ENCODE data around the gene ASIC3.
"Not testable (repeated sequence)": the region's sequence is repeated elsewhere in the genome, so short reads cannot be mapped to it uniquely, and the experiment has no call there.

The ASIC3 gene

GRCh38 chr7:151013733-151014497, 34.4 kb upstream of the ASIC3 start:
- no peak for DNase-seq (ENCODE audit: low spot score)

GRCh38 chr7:151014950-151015349, 33.4 kb upstream of the ASIC3 start:
- DNase-seq (ENCODE audit: low spot score) = no peak

- no peak for DNase-seq (ENCODE audit: low spot score)
Observed at GRCh38 chr7:151015967-151016366, 32.4 kb upstream of the ASIC3 start.

GRCh38 chr7:151016505-151016904, 31.8 kb upstream of the ASIC3 start:
- no peak for DNase-seq (ENCODE audit: low spot score)

GRCh38 chr7:151016942-151017341, 31.4 kb upstream of the ASIC3 start:
- DNase-seq (ENCODE audit: low spot score) = no peak

- no peak for DNase-seq (ENCODE audit: low spot score)
Observed at GRCh38 chr7:151017370-151017952, 30.9 kb upstream of the ASIC3 start.

- peak; percentile 71 for DNase-seq (ENCODE audit: low spot score)
Observed at GRCh38 chr7:151017953-151018420, 30.3 kb upstream of the ASIC3 start.

- no peak for DNase-seq (ENCODE audit: low spot score)
Observed at GRCh38 chr7:151018421-151019129, 29.8 kb upstream of the ASIC3 start.

- no peak for DNase-seq (ENCODE audit: low spot score)
Observed at GRCh38 chr7:151019130-151019447, 29.2 kb upstream of the ASIC3 start.

GRCh38 chr7:151020231-151020630, 28.1 kb upstream of the ASIC3 start:
- no peak for DNase-seq (ENCODE audit: low spot score)

- DNase-seq (ENCODE audit: low spot score) = no peak
Observed at GRCh38 chr7:151023232-151023631, 25.1 kb upstream of the ASIC3 start.

GRCh38 chr7:151024435-151025056, 23.8 kb upstream of the ASIC3 start, which contains the start of gene ATG9B:
Gene ATG9B, minus strand, starts transcription at chr7:151024494. Its CDS starts 71 bp downstream, at chr7:151024423.
- DNase-seq (ENCODE audit: low spot score) = no peak

GRCh38 chr7:151025924-151026671, 22.2 kb upstream of the ASIC3 start:
- peak; percentile 45 for DNase-seq (ENCODE audit: low spot score)

- not testable (repeated sequence) for DNase-seq (ENCODE audit: low spot score)
Observed at GRCh38 chr7:151026771-151027727, 21.3 kb upstream of the ASIC3 start.

- DNase-seq (ENCODE audit: low spot score) = not testable (repeated sequence)
Observed at GRCh38 chr7:151027728-151028130, 20.6 kb upstream of the ASIC3 start.

- DNase-seq (ENCODE audit: low spot score) = peak; percentile 100
Observed at GRCh38 chr7:151028131-151028947, 20.0 kb upstream of the ASIC3 start, which contains the start of gene ABCB8. Gene ABCB8, plus strand, starts transcription at chr7:151028450. Its CDS starts 66 bp downstream, at chr7:151028516.

- no peak for DNase-seq (ENCODE audit: low spot score)
Observed at GRCh38 chr7:151028948-151029501, 19.3 kb upstream of the ASIC3 start.

GRCh38 chr7:151031011-151031410, 17.3 kb upstream of the ASIC3 start:
- no peak for DNase-seq (ENCODE audit: low spot score)

Measured in LoVo (cell line).